Fibroblast of mammary gland (primary cell): ENCODE measurements around the gene STARD10.

ENCODE experiments used
- DNase-seq: peaks from one replicate; pipeline ENCODE4 v3.0.0-alpha.2; 2010; ENCODE audit warnings: low read depth
- H3K4me3 ChIP-seq: 2 replicates; pipeline ENCODE4 v1.5.1; 2011; ENCODE audit warnings: low read depth, mild to moderate bottlenecking, low read length, moderate library complexity; ENCODE audit not compliant: control insufficient read depth
- CTCF ChIP-seq: conservative IDR thresholded peaks from 2 replicates; pipeline ENCODE4 v1.5.1; 2011; ENCODE audit warnings: low read depth, low read length, inconsistent platforms; ENCODE audit not compliant: control insufficient read depth, insufficient read depth

Gene STARD10

GRCh38 chr11:72742513-72743320 lies 51.1 kb downstream of the STARD10 start:
- no peak overlapping the region for H3K4me3 ChIP-seq
- no peak for TF ChIP-seq CTCF
- DNase-seq: no peak

- H3K4me3 ChIP-seq: no peak overlapping the region
- DNase-seq: no peak
These were observed 51.9 kb downstream of the STARD10 start for GRCh38 chr11:72741849-72742512.

GRCh38 chr11:72741429-72741833 lies 52.4 kb downstream of the STARD10 start:
- DNase-seq: no peak

More at GRCh38 chr11:72741849-72742512, 51.9 kb downstream of the STARD10 start:
- no peak for TF ChIP-seq CTCF

GRCh38 chr11:72740562-72741428 lies 53.1 kb downstream of the STARD10 start:
- DNase-seq: no peak
- H3K4me3 ChIP-seq: no peak overlapping the region
- no peak for TF ChIP-seq CTCF

More at GRCh38 chr11:72741429-72741833, 52.4 kb downstream of the STARD10 start:
- no peak for TF ChIP-seq CTCF
- no peak overlapping the region for H3K4me3 ChIP-seq

- no peak for DNase-seq
- no peak overlapping the region for H3K4me3 ChIP-seq
- no peak for TF ChIP-seq CTCF
These were observed 53.8 kb downstream of the STARD10 start for GRCh38 chr11:72740060-72740424.

- TF ChIP-seq CTCF: no peak
- DNase-seq: no peak
- no peak overlapping the region for H3K4me3 ChIP-seq
These were observed 54.4 kb downstream of the STARD10 start for GRCh38 chr11:72739240-72740059.
